C1 segment of cervical spinal cord (tissue), 14 donors: ENCODE results near the gene UBA52.
"Not testable (repeated sequence)": the region's sequence is repeated elsewhere in the genome, so short reads cannot be mapped to it uniquely, and the experiment has no call there.

Experiments used
- DNase-seq, 14 donors: peaks; one replicate each; lab custom pipeline; 2025; lab: John Stamatoyannopoulos, UW

Gene UBA52

GRCh38 chr19:18592732-18593131 lies 21.1 kb downstream of the UBA52 start:
- DNase-seq, result not testable (repeated sequence)

DNA sequence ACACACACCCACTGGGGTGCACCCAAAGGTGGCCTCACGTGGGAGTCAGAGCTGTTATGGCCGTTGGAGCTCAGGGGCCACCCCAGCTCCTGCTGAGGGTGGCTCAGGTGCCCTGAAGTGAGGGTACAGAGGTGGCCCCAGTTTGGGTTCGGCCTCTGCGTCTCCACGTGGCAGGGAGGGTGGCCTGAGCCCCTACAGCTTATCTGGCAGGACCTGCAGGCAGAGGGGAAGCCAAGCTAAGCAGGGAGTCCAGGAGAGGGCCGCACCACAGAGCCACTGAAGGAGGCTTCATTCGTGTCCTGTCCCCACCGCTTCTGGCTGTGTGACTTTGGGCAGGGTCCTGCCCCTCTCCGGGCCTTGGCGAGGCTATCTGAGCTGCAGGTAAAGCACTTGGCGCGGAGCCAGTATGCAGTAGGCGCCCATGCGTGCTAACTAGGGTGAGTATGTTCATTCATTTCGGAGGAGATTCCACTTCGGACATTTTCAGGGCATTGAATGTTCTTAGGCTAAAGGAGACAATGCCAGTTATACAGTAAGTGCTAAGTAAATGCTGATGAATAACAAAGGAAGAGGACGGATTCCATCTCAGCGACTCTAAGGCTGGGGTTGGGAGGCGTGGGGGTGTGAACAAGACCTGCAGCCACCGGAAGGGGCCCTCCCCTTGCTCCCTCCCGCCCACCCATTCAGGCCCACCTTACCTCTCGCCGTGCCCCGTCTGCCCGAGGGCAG lies 21.9 kb downstream of the UBA52 start:
- DNase-seq, result peak in 1 of 14 donors; percentile 30

GRCh38 chr19:18594096-18594823 lies 22.6 kb downstream of the UBA52 start:
- DNase-seq, result peak in 9 of 14 donors; percentile 8 to 71 (median 37)

GRCh38 chr19:18594824-18595373 lies 23.2 kb downstream of the UBA52 start:
- DNase-seq, result no peak

DNA sequence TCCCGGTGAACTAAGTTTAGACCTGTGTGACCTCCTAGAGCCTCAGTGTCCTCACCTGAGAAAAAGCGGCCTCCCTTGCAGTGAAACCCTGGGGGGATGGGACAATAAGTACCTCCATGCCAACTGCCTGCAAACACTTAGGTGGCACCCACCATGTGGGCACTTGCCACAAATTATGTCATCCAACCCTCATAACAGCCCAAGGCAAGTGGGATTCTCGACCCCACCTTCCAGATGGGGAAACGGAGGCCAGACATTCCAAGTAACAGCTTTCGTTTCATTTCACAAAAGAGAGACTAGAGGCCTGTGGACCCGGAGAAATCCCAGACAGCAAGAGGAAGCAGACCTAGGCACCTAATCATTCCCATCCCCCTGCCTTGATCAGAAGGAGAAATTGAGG lies 23.8 kb downstream of the UBA52 start:
- no peak for DNase-seq

DNA sequence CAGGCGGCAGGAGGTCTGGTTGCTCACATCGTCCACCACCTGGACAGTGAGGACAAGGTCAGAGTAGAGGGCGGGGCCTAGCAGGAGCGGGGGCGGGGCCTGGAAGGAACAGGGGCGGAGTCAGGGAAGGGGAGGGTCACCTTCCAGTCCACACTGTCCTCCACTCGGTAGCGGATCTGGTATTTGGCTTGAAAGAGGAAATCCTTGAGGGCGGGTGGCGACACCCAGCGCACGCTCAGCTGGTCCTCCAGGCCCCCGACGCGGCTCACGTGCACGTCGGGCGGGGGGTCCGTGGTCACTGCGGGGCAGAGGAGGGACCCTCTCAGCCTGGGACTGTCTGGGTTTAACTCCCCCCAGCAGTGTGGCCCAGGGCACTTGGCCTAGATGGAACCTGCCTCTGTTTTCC lies 25.1 kb downstream of the UBA52 start:
- peak in 1 of 14 donors; percentile 6 for DNase-seq

GRCh38 chr19:18597809-18598660 lies 26.4 kb downstream of the UBA52 start:
- no peak for DNase-seq

DNA sequence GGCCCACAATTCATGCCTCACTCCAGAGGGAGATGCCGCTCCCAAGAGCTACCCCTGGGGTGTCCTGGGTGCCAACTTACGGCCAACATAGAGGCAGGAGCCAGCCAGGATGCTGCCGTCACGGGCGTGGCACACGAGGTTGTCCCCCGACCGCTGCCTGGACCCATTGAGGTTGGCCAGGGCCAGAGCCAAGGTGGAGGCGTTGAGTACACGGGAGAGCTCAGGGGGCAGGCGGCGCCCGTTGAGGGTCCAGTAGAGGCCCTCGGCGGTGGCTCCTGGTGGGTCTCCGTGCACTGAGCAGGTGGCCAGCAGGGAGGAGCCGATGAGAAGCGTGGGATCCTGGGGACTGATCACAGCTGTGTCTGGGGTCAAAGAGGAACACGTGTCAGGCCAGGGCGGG lies 27.8 kb downstream of the UBA52 start:
- no peak for DNase-seq

DNA sequence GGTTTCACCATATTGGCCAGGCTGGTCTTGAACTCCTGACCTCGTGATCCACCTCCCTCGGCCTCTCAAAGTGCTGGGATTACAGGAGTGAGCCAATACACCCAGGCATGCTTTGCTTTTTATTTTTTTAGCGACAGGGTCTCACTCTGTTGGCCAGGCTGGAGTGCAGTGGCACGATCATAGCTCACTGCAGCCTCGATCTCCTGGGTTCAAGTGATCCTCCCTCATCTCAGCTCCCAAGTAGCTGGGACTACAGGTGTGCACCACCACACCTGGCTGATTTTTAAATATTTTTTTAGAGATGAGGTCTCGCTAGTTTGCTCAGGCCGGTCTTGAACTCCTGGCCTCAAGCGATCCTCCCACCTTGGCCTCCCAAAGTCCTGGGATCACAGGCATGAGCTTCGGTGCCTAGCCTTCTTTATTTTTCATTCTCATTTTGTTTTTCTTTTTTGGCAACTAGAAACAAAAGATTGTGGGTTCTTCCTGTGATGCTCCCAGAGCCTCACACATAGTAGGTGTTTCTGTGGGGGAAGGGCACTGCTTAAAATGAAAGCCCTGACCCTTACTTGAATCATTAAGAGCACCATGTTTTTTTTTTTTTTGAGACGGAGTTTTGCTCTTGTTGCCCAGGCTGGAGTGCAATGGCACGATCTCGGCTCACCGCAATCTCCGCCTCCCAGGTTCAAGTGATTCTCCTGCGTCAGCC lies 29.2 kb downstream of the UBA52 start:
- DNase-seq, result not testable (repeated sequence)

- no peak for DNase-seq
These were observed 30.2 kb downstream of the UBA52 start for GRCh38 chr19:18601875-18602274.

DNA sequence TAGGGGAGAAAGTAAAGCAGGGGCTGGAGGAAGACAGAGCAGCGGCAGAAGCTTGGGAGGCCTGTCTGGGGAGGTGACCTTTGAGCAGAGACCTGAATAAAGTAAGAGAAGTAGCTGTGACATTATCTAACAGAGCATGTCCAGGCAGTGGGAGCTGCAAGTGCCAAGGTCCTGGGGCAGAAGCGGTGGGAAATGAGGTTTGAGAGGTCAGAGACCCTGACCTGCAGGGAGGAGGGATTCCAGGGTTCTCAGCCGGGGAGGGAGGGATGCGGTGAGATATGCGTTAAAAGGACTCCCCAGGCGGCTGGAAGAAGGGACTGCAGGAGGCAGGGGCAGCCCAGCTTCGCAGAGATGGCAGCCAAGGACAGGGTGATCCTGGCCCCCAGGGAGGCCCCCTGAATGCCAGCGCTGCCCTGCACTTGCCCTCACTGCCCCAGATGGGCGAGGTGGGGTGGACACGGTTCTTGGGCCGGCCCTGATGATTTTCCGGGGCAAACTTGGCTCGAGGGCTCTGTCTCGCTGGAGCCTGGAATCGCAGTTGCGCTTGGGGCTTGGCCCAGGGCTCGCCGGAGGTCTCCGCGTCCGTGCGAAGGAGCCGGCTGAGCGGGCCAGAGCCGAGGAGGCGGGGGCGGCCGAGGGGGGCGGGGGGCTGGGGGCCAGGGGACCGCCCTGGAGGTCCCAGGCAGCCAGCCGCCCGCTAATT lies 31.7 kb downstream of the UBA52 start:
- DNase-seq, result no peak

GRCh38 chr19:18603958-18604819 lies 32.5 kb downstream of the UBA52 start:
- no peak for DNase-seq

- DNase-seq, result no peak
These were observed 33.1 kb downstream of the UBA52 start for GRCh38 chr19:18604820-18605159.

- no peak for DNase-seq
These were observed 33.5 kb downstream of the UBA52 start for GRCh38 chr19:18605196-18605545.

DNA sequence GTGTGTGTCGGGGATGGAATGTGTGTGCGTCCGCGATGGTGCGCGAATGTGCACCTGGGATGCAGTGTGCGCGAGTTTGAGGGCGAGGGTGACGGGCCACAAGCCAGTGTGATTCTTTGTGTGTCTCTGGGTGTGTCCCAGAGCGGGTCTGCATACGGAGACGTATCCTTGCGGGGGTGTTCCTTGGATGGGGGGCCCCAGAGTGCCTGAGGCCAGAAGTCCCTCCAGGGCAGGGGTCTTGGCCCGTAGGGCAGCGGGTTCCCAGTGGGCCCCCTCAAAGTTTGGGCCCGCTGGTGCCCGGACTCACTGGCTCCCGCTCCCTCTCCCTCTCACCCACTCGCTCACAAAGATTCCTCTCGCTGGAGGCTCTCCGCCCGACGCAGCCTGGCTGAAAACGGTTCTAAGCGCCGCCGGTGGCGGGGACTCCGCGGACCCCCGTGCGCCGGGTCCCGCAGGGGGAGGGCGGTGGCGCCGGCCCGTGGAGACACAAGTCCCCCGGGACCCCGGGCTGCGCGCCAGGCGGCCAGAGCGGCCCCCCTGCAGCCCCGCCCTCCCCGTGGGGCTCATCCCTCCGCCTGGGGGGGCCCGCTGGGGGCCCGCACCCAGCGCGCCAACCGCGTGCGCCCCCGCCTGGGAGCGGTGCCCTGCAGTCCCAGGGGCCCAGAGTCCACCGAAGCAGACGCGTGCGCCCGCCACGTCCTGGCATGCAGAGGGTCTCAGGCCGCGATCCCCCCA lies 34.1 kb downstream of the UBA52 start:
- no peak for DNase-seq

DNA sequence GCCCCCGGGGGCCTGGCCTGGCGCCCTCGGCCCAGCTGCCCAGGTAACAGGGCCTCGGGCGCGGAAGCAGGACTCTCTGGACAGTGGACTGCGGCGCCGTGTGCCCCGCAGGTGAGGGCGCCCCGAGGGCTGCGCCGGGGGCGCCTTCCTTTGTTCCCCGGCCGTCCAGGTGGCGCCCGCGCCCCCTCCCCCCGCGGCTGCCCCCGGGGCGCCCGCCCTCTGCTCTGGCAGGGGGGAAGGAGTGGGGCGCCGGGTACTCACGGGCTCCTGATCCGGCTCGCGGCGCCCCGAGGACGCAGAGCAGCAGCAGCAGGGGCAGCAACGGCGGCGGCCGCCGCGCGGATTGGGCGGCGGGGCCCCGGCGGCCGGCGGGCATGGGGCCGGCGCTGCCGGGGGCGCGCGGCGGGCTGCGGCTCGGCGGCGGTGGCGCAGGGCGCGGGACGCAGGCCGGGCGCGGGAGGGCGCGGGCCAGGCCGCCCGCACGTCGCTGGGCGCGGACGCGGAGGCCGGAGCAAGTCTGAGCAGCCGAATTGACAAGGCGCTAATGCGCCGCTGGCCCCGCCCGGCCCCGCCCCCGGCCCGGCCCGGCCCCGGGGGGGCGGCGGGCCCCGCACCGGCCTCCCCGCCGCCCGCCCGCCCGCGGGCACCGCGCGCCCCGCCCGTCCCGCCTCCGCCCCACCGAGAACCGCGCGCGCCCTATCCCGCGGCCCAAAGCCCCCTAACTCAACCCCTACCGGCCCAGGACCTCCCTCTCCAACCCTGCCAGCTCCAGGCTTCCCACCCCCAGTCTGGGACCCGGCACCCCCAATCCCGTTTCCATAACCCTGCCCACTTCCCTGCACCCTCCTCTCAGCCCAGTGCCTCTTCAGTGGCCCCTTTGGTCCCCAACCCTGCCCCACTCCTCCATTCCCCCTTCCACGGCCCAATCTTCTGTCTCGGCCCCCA lies 34.9 kb downstream of the UBA52 start, which contains the start of gene CRLF1:
TSS of gene CRLF1 (minus strand) at position 519 of the 945 bp plus-strand sequence. CDS start at position 376, 143 bp downstream.
- DNase-seq, result no peak

DNA sequence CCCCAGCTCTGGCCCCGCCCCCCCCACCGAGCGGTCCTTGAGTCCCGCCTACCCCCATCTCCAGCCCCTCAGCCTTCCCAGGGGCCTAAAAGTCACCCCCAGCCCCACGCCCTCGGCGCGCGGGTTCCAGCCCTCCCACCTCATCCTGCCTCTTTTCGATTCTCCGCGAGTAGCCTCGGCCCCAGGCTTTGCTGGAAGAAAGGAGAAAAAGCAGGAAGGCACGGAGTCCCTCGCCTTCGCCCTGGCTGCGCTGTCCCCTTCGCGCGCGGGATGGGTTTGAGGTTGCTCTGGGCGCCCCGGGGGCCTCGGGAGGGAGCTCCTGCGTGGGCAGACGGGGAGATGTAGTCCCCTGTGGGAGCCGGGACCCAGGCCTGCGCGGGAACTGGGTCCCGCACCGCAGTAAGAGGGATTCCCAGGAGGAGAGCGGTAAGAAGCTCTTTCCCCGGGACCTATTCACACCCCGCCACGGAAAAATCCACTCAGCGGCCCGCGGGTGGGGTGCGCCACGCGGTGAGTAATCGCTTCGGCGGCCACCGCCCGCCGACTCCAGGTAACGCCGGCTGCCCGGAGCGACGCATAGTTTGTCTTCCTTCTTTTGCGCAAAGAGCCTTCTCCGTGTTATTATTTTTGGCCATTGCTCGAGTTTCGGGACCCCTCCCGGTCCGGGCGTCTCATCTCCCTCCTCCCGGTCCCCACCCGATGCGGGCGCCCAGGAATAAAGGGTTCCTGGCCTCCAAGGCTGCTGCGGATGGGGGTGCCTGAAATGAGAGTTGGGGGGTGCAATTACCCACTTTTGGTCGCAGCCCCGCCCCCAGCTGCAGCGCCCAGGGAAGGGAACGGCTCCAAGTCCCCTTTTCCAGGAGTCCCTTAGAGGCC lies 35.8 kb downstream of the UBA52 start:
- DNase-seq, result no peak
